Posterior vena cava (tissue), 2 donors: ENCODE measurements around the gene CNTNAP2. TPM values are rescaled to one million over a fixed set of nuclear protein-coding genes. Genes with fewer than 3 reads are reported as not detected.
"Not testable (repeated sequence)": the region's sequence is repeated elsewhere in the genome, so short reads cannot be mapped to it uniquely, and the experiment has no call there.

Source experiments
- DNase-seq: peaks from one replicate; pipeline ENCODE4 v3.0.0-alpha.2; 2020; ENCODE audit warnings: low spot score
- intact Hi-C, 2 donors: fragments of 100-400 bp; cut with DNase I; formaldehyde crosslinking; loops; one replicate each; pipeline versions ENCODE4 v1.14.1 to v1.14.2; 2022 to 2023
- total RNA-seq, 2 donors: library from RNA; stranded (reverse); fragmentation: NEBNext Ultra II Directional; extraction: Animal tissue kit (Norgen Biotek cat#: 25700); gene quantifications; one replicate each; pipeline ENCODE4 v1.2.1, GENCODE V29; 2021
- donor health status: DM: yes; HTN: yes; CAD: no.
- donor health status: DM: yes; HTN: yes; CAD: no.

CNTNAP2 gene
- total RNA-seq, 2 donors from 2014 or later, result not detected

DNA sequence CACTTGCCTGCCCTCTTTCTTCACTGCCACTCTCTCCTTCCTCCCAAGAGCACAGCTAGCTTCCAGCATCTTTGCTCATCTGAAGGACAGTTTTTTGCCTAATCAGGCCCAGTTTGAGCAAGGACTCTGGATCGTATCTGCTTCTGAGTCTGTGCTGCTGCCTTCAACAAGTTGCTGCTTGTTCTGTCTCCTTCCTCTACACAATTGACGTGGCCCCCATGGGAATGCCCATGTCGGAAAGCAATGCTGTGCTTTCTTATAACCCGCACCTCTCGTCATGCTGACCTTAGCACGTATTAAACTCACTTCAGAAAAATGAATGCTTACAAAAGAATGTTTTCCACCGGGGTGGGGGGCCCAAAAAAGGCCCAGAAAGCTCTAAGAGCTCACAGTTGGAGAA lies 2149.3 kb downstream of the CNTNAP2 start:
- no peak for DNase-seq
- intact Hi-C loops, result no loop called here

DNA sequence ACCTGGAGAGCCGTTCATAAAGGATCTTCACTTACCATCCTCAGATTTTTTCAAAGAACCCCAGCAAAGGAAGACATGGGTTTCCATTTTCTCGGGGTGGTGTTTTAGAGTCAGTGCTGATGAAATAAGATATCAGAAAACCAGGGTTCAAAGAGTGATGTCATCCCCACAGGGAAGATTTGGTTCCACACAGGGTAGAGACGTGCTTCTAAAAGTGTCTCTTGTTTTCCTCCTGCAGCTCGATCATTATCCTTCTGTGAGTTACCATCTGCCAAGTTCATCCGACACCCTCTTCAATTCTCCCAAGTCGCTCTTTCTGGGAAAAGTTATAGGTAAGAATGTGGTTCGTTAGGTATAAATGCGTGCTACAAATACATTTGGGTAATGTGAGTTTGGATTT lies 2150.2 kb downstream of the CNTNAP2 start:
- intact Hi-C loops, result no loop called here
- no peak for DNase-seq

DNA sequence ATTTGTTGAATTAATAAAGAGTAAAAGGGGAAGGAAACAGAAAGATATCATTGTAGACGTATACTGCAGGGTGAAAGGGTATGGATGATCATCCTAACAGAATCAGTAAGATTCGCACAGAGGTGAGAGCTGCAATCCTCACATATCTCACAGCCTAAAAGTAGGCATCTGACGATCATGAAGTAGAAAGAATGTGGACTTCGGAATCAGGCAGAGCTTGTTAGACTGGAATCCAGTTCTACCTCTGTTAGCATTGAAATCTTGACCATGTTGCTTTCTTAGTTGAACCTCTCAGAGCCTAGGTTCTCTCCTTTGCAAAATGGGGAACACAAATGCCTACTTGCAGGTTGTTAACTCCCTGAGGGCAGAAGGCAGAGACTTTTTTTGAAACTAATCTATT lies 2154.0 kb downstream of the CNTNAP2 start:
- intact Hi-C loops, result loop anchor here in 1 of 2 donors (10.0 kb wide), 1 partner anchor 214 kb away; no protein-coding TSS in a partner anchor
- DNase-seq, result no peak

DNA sequence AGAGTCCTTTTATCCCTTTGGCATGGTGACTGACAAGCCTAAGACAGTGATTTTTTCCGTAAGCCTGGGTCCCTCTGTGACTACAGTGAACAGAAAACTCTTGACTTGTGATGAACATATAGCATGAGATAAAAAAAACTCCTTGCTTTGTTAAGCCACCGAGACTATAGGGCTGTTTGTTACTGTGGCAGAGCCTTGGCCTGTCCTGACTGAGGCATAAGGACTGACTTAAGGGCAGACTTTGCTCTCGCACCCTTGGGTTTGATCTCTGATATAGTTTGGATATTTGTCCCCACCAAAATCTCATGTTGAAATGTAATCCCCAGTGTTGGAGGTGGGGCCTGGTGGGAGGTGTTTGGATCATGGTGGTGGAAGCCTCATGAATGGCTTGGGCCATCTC lies 2157.5 kb downstream of the CNTNAP2 start:
- no peak for DNase-seq
- intact Hi-C loops, result loop anchor here in 1 of 2 donors (10.0 kb wide), 1 partner anchor 211 kb away; no protein-coding TSS in a partner anchor

DNA sequence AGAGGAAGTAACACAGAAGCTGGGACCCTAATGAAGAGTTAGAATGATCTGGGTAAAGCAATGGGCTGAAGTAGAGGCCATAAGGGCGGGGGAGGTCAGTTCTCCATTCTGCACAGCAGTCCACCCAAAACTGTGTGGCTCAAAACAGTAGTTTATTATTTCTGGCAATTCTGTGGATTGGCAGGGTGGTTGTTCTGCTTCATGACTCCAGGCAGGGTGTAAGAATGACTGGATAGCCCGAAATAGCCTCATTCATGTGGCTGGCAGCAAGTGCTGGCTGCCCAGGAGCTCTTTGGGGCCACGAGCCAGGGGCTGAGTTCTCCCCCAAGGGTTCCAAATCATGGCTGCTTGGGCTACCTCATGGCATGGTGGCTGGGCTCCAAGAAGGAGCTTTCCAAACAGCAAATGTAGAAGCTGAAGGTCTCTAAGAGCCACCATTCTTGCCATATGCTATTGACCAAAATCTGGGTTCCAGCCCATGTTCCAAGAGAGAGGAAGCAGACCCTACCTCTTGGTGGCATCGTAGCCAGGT lies 2158.8 kb downstream of the CNTNAP2 start:
- DNase-seq, result no peak
- intact Hi-C loops, result loop anchor here in 1 of 2 donors (10.0 kb wide), 1 partner anchor 209 kb away; no protein-coding TSS in a partner anchor

DNA sequence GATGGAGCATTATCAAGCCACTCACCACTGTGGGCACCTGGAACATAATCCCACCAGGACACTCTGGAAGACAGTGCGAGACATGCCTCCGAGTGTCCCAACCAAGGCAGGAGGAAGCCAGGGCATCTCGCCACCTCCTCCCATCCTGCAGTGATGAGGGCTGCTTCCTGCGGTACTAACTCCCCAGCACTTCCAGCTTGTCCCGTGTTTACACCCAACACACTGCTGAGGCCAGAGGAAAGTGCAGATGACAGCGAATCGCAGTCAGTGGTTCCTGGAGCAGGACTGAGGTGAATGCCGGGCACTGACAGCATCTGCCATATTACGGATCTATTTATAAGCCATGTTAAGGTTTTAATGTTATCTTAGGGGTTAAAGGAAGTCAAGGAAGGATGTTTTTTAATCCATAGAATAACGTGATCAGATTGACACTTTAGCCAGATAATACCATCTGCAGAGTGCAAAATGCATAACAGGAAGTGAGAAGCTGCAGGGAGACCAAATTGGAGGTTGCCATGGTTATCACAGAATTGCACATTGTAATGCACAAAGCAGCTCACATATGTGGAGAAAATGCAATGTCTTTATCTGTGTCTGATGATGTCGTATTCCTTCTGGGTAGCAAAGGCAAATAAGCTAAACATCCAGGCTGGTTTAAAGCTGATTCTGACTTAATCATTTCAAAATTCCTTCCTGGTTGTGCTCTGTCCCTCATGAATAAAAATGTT lies 2159.9 kb downstream of the CNTNAP2 start:
- intact Hi-C loops, result loop anchor here in 1 of 2 donors (10.0 kb wide), 1 partner anchor 208 kb away; no protein-coding TSS in a partner anchor
- DNase-seq, result no peak

DNA sequence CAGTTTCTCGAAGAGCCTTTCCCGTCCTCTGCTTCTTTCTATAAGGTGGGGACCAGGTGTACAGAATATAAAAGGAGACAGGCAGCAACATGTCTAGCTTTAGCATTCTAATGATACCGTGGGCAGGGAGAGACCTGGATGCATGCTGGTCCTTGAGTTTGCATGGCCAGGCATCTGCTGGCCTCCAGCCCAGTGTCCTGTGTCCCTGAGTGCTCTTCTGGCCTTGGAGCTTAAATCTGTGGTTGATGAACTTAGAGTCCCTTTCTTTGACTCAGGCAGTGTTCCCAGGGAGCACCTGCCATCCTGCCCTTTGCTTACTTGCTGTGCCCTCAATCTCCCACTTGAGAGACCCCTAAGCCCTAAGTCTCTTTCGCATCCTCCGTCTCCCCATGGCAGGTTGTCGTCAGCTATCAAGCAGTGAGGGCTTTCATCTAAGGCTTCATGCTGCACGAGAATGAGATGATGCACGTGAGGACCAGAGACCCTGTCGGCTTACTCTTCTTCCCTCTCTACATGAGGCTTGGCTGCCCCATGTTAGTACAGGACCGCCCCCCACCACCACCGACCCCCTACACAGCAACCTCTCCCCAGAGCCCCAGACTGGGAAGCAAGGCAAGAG lies 2160.6 kb downstream of the CNTNAP2 start:
- intact Hi-C loops, result loop anchor here in 1 of 2 donors (10.0 kb wide), 1 partner anchor 208 kb away; no protein-coding TSS in a partner anchor
- no peak for DNase-seq

DNA sequence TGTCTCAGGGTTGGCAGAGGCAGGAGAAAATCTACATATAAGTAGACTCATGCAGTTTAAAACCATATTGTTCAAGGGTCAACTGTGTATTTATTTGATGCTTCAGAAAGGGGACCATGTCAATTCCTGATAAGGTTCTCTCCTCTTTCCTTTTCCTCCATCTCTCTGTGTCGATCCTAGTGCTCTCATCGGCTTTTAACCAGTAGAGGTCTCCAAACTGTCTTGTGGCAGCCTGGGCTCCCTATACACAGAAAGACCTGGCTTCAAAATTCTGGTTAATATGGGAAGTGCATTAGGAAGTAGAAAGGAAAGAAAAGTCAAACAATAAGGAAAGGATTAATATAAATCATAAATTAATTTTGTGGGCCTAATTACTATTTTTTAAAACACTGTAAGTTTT lies 2169.5 kb downstream of the CNTNAP2 start:
- intact Hi-C loops, result no loop called here
- DNase-seq, result no peak

DNA sequence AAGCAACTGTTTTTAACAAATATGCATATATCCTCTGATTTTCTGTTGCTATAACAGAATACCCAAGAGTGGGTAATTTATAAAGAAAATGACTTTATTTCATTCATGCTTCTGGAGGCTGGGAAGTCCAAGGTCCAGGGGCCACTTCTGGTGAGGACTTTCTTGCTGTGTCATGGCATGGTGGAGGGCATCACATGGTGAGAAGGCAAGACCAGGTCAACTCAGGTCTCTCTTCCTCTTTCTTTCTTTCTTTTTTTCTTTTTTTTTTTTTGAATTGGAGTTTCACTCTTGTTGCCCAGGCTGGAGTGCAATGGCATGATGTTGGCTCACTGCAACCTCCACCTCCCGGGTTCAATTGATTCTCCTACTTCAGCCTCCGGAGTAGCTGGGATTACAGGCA lies 2170.9 kb downstream of the CNTNAP2 start:
- no peak for DNase-seq
- intact Hi-C loops, result no loop called here

DNA sequence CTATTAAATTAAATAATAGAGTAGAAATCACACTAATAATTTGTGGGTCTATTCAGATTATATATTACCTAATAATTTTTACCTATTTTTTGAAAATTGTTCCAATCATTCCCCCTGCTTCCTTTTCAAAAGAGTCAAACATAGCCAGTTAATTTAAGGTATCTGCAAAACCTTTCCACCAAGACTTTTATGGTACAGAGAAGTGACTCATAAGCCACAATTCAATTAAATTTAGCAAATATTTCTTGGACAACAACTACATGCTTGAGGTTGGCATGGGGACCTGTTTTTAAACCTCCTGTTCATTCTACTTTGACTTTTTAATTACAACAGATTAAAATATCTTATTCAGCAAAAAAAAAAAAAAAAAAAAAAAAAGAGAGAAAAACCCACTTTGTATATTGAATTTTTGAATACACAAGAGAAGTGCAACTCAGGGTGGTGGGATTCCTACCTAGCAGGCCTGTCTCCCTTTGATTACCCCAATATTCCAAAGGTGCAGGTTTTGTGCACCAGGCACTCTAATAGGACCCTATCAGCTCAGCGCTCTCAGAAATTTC lies 2172.1 kb downstream of the CNTNAP2 start:
- intact Hi-C loops, result no loop called here
- DNase-seq, result no peak

DNA sequence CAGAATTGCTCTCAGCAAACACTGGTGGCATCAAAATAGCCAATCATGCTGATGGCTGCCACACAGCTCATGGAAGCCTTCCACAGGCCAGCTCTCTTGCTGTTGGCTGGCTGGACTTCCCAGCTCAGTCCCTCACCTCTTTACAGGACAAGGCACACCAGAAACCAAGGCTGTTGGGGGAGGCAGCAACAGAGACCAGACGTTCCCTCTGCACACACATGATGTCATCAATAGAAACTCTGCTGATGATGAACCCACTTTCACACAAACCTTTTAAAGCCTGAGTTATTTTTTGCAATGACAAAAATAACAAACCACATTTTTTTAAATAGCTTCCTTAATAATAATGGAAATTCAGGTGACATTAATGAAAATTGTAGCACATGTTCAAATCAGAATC lies 2173.0 kb downstream of the CNTNAP2 start:
- DNase-seq, result no peak
- intact Hi-C loops, result no loop called here

DNA sequence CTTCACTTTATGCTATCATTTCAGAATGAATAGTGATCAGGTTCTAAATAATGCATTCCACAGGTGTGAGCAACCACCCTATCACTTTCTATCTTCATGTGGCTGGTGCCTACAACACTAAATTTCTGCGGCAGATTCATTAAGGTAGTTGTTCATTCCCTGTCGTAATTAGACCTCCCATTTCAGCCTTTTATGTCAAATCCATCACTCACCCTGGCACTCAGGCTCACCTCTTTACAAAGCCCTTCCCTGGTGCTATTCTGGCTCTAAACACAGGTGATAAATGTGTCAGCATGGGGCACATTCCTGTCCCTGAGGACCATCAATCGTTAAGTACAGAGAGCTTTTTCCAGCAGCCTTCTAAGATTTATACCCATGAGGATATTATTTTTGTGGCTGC lies 2173.9 kb downstream of the CNTNAP2 start:
- intact Hi-C loops, result no loop called here
- DNase-seq, result no peak

DNA sequence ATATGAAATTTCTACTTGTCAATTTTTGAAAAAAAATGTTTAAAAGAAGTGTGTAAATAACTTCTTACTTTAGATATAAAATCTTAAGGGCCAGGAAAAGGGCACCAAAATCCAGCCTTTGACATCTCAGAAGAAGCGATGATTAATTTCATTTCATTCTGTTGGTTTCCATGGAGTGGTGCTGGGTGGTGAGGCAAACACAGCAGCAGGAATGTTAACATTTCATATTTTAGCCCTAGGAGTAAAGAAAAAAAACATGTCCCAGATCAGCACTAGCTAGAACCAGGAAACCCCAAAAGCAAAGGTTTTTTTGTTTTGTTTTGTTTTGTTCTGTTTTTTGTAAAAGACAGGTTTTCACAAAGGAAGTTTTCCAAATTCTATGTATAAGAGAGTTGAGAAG lies 2175.2 kb downstream of the CNTNAP2 start:
- DNase-seq, result no peak
- intact Hi-C loops, result no loop called here

DNA sequence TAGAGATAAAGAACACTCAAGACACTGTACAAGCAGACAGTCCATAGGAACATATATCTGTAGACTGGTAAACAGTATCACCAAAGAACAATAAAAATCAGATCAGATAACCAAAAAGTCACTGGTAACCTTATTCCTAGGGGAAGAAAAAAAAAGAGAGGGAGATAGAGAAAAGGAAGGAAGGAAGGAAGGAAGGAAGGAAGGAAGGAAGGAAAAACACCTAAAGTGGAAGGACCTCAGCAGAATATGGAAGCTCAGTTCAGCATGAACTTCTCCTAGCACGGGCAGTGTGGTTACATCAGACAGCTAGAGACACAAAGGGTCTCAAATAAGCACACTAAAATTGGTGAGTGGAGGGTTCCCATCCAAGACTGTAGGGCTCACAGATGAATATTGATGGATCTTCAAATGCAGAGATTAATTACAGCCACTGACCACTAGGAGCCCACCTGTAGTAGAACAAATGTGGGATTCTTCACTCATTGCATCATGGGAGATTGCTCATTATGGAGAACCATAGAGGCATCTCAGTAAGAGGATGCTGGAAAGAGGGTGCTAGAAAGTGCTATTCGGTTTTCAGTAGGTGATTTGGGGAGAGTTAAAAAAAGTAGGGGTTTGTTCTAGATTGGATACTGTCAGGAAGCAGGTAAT lies 2180.5 kb downstream of the CNTNAP2 start:
- intact Hi-C loops, result no loop called here

DNA sequence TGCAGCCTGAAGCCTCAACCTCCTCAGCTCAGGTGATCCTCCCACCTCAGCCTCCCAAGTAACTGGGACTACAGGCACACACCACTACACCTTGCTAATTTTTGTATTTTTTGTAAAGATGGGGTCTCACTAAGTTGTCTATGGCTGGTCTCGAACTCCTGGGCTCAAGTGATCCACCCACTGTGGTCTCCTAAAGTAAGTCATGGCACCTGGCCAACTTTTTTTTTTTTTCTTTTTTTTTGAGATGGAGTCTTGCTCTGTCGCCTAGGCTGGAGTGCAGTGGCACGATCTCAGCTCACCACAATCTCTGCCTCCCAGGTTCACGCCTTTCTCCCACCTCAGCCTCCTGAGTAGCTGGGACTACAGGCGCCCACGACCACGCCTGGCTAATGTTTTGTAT lies 2182.2 kb downstream of the CNTNAP2 start:
- DNase-seq, intact Hi-C loops: not testable (repeated sequence)

More for the DNA sequence above, 2180.5 kb downstream of the CNTNAP2 start:
- no peak for DNase-seq

DNA sequence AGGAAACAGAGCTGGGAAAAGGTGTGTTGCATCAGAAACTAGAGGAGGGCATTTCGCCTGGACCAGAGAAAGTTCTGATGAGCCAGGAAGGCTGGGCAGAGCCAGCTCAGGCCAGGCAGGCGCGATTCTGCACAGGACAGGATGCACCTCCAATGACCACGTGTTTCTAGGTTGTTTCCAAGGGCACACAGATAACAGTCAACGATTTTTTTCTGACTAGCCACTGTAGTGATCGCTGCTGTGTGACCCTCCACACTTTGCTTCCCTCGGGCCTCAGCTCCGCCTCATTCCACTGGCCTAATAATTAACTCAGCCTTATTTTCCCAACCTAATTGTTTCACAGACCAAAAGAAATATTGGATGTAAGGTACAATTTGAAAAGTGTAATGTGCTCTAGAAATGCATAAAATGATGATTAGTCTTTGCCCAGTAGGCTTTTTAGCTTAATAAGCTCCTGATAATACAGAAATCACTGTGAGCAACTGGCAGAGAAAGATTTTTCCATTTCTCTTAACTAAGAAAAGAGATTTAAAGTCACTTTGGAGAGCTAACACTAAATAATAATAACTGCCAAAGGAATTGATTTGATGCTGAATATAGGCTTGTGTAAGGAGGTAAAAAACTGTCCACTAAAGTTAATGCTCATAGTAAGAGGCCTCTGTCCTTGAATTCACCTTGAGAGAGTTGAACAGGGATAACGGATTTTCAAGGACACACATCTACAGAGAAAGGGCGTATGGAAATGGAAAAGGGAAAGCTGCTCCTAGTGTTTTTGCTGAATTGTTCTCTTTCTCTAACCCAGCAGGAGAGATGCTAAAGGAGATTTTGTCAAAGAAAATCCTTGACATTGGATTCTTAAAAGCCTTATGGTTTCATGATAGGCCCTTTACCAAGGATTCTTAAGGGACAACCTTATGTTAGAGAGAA lies 2183.0 kb downstream of the CNTNAP2 start:
- DNase-seq, result no peak
- intact Hi-C loops, result no loop called here

DNA sequence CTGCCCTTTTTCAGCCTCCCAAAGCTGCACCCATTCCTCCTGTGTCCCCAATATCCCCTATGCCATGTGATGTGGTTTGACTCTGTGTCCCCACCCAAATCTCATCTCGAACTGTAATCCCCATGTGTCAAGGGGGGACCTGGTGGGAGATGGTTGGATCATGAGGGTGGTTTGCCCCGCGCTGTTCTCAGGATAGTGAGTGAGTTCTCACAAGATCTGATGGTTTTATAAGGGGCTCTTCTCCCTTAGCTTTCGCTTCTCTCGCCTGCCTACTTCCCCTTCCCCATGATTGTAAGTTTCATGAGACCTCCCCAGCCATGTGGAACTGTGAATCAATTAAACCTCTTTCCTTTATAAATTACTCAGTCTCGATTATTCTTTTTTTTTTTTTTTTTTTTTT lies 2185.8 kb downstream of the CNTNAP2 start:
- intact Hi-C loops, result not testable (repeated sequence)

DNA sequence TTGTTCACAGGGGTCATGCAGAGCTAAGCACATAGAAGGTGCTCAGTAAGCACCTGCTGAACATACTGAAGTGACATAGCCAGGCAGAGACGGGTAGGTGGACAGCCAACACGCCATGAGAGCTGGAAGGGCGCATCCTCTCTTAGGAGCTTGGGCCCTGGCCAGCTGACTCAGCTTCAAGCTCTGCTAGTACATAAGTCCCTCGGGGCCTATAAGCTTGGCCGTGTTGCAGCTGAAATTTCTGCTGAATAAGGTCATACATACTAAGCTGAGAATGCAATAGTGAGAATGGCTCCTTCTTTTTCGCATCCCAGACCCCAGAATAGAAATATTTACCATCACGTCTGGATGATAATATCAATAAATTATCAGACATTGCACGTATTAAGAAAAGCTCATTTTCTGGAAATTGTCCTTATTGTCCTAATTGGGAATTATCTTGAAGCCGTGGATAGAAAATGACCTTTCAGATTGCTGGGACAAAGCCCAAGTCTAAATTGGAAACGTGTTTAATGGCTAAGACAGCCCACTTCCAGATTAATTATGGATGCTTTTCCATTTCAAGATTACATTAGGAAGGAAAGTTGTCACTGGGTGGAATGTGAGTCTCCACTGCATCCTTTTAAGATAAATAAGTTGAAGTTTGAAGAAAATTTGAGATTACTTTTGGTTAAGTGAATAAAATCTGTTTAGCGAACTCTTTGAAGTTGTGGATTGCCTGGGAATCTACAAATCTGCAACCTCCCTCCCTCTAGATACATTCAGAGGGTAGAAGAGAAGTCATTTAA lies 2186.9 kb downstream of the CNTNAP2 start:
- intact Hi-C loops, result no loop called here
- peak; percentile 96 for DNase-seq

More for the DNA sequence above, 2185.8 kb downstream of the CNTNAP2 start:
- DNase-seq, result not testable (repeated sequence)
